Measurements from ENCODE around the gene FFAR1. TPM values are rescaled to one million over a fixed set of nuclear protein-coding genes. Genes with fewer than 3 reads are reported as not detected.

FFAR1 gene
- total RNA-seq, 2 experiments from 2014 or later, result not detected

DNA sequence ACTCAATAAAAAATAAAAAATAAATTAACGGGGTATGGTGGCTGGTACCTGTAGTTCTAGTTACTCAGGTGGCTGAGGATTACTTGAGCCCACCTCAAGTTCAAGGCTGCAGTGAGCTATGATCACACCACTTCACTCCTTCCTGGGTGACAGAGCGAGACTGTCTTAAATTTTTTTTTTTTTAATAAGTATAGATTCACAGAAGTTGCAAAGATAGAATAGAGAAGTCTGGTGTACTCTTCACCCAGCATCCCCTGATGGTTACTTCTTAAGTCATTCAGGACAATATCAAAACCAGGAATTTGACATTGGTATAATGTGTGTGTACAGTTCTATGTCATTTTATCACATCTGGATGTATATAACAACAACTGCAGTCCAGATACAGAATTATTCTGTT is 26.4 kb upstream of the FFAR1 start:
- POLR2A ChIA-PET, result no interaction called here
- DNase-seq, result no peak
- CTCF ChIA-PET, result no interaction called here
- Mint-ChIP-seq H3K36me3 (ENCODE audit: low read depth) (no peaks in the 10 kb centered on the region), H3K9me3 (peaks cover 2% of the 10 kb centered on the region), H3K27me3 (peaks cover 19% of the 10 kb centered on the region), H3K27ac (no peak overlapping the region), H3K4me3 (no peak overlapping the region), H3K4me1 (peaks cover 9% of the 10 kb centered on the region)

DNA sequence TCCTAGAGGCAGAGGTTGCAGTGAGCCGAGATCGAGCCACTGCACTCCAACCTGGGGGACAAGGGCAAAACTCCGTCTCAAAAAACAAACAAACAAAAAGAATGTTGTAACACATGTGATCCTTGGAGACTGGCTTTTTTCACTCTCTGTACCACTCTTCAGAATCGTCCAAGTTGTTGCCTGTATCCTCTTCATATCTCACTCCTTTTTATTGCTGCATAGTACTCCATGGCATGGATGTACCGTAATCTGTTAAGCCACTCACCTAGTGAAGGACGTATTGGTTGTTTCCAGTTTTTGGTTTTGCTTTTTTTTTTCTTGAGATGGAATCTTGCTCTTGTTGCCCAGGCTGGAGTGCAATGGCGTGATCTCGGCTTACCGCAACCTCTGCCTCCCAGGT is 25.7 kb upstream of the FFAR1 start:
- CTCF ChIA-PET, result no interaction called here
- no peak overlapping the region for H3K4me3 Mint-ChIP-seq
- POLR2A ChIA-PET, result no interaction called here

DNA sequence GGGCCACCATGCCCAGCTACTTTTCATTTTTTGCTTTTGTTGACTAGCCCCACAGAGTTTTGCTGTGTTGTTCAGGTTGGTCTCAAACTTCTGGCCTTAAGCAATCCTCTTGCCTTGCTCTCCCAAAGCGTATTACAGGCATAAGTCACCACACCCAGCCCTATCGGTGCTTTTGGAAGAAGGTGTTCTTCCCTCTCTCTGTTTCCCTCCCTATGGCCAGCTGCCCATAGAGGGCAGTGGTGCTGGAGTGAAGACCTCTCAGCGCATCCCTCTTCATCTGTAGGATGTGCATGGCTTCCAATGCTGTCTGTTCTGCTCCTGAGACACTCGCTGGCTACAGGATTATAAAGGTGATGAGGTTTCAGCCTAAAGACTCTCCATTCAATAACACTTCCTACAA is 20.1 kb upstream of the FFAR1 start:
- peaks cover 2% of the 10 kb centered on the region for H3K4me1 Mint-ChIP-seq
- DNase-seq, result no peak
- CTCF ChIA-PET, result no interaction called here
- no peaks in the 10 kb centered on the region for H3K9me3 Mint-ChIP-seq
- POLR2A ChIA-PET, result no interaction called here
- no peak overlapping the region for H3K4me3 Mint-ChIP-seq
- no peak overlapping the region for H3K27ac Mint-ChIP-seq
- no peaks in the 10 kb centered on the region for H3K36me3 Mint-ChIP-seq (ENCODE audit: low read depth)
- peaks cover 23% of the 10 kb centered on the region for H3K27me3 Mint-ChIP-seq

More for the DNA sequence above, 25.7 kb upstream of the FFAR1 start:
- H3K4me1 Mint-ChIP-seq, result peaks cover 9% of the 10 kb centered on the region
- no peak for DNase-seq
- H3K27me3 Mint-ChIP-seq, result peaks cover 21% of the 10 kb centered on the region
- H3K9me3 Mint-ChIP-seq, result peaks cover 2% of the 10 kb centered on the region
- no peaks in the 10 kb centered on the region for H3K36me3 Mint-ChIP-seq (ENCODE audit: low read depth)
- no peak overlapping the region for H3K27ac Mint-ChIP-seq

DNA sequence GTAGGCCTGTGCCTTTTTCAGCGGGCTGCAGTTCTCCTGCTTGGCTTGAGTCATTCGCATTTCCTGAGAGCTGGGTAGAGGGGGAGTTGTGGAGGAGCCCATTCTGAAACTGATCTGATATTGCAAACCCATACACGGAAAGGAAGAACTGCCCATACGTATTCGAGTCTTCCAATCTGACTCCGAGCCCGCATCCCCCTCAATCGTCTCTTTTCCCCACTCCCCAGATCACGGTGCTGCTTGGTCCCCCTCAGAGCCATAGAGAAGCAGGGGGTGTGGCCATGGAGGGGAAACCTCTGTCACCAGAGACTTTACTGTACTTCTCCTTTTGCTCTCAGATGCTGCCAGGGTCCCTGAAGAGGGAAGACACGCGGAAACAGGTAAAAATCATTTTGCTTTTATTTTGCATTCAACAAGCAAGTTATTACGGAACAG is 18.8 kb upstream of the FFAR1 start, which contains the start of gene CD22:
Gene CD22, plus strand, starts transcription at position 337 of the 435 bp plus-strand sequence. CDS start 2,854 bp downstream, outside the sequence.
- no peak for DNase-seq
- Mint-ChIP-seq H3K27me3 (peaks cover 28% of the 10 kb centered on the region), H3K9me3 (no peaks in the 10 kb centered on the region), H3K4me1 (peaks cover 9% of the 10 kb centered on the region), H3K27ac (no peak within 1 kb of the TSS), H3K4me3 (no peak within 1 kb of the TSS), H3K36me3 (ENCODE audit: low read depth) (no peaks in the 10 kb centered on the region)
- ChIA-PET CTCF (no interaction called here), POLR2A (no interaction called here)

DNA sequence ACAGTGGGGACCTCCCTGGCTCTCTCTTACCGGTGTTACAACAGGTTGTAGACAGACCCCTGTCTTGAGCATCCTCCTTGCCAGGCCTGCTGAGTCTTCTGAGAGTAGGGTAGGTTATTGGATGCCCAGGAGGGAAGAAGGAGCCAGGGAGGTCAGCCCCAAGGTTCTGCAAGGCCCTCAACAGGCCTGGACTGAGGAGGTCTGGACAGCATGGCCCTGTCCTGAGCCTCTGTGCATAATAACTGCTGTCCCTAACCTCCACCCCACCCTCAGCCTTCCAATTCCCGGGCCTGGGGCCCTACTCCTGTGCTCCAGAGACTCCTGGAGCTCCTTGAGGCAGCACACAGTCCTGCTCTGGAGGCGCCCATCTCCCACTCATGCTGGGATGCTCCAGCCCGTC is 18.4 kb upstream of the FFAR1 start:
- POLR2A ChIA-PET, result no interaction called here
- CTCF ChIA-PET, result no interaction called here
- Mint-ChIP-seq H3K9me3 (no peaks in the 10 kb centered on the region), H3K4me3 (no peak overlapping the region), H3K27me3 (peaks cover 27% of the 10 kb centered on the region), H3K27ac (no peak overlapping the region), H3K4me1 (peaks cover 11% of the 10 kb centered on the region), H3K36me3 (ENCODE audit: low read depth) (no peaks in the 10 kb centered on the region)
- no peak for DNase-seq

DNA sequence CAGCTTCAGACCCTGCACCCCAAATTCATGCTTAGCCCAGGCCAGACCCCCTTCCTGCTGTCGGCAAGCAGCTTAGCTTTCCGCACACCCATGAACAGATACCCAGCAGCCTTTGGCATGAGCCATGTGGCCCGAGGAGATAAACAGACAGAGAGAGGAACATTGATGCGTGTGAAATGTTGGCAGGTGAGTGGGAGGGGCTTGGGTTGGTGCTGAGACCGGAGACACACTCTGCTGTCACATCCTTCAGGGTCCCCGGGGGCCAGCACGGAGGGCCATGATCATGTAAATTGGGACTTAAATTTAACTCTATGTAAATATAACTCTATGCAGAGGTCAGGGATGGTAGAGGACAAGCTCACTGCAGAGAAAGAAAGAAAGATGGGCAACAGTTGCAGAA is 17.2 kb upstream of the FFAR1 start:
- no peaks in the 10 kb centered on the region for H3K9me3 Mint-ChIP-seq
- POLR2A ChIA-PET, result no interaction called here
- peaks cover 26% of the 10 kb centered on the region for H3K27me3 Mint-ChIP-seq

DNA sequence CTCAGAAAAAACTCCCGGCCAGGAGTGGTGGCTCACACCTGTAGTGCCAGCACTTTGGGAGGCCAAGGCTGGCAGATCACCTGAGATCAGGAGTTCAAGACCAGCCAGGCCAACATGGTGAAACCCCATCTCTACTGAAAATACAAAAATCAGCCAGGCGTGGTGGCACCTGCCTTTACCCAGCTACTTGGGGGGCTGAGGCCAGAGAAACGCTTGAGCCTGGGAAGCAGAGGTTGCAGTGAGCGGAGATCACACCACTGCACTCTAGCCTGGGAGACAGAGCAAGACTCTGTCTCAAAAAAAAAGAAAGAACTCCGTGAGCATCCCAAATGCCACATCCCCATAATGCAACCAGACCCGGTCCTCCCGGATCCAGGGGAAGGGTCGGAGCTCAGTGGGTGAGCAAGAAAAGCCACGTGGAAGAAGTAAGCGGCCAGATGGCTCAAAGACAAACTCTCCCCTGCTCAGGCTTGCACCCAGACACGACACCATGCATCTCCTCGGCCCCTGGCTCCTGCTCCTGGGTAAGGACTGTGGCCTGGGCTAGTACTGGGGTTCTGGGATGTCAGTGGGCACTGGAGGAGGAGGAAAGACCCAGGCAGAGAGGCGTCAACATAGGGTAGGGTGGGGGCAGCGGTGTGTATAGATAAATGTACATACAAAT is 16.0 kb upstream of the FFAR1 start:
- no peak for DNase-seq
- ChIA-PET POLR2A (no interaction called here), CTCF (interaction anchor here (1.3 kb wide), 1 partner anchor 24 kb away, joined by 3 read pairs; no protein-coding TSS in a partner anchor)
- Mint-ChIP-seq H3K9me3 (no peaks in the 10 kb centered on the region), H3K27me3 (peaks cover 23% of the 10 kb centered on the region), H3K4me1 (peaks cover 13% of the 10 kb centered on the region), H3K4me3 (no peak overlapping the region), H3K36me3 (ENCODE audit: low read depth) (no peaks in the 10 kb centered on the region), H3K27ac (no peak overlapping the region)

More for the DNA sequence above, 17.2 kb upstream of the FFAR1 start:
- H3K4me1 Mint-ChIP-seq, result peaks cover 13% of the 10 kb centered on the region
- no peaks in the 10 kb centered on the region for H3K36me3 Mint-ChIP-seq (ENCODE audit: low read depth)
- H3K27ac Mint-ChIP-seq, result no peak overlapping the region
- no peak overlapping the region for H3K4me3 Mint-ChIP-seq
- DNase-seq, result no peak
- CTCF ChIA-PET, result no interaction called here

DNA sequence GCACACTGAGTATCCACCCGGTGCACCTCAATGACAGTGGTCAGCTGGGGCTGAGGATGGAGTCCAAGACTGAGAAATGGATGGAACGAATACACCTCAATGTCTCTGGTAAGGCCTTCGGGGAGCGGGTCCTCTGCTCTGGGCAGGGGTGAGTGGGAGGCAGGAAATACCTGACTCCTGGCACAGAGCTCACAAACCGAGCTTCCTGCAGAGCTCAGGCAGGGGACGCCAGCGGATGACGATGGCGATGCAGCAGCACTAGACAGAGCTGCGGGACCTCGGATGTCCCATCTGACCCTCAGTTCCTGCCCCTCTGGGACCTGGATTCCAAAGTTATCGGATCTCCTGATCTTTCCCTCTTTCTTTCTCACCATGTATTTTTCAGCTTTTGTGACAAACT is 14.9 kb upstream of the FFAR1 start:
- Mint-ChIP-seq H3K27ac (no peak overlapping the region), H3K9me3 (no peaks in the 10 kb centered on the region), H3K36me3 (ENCODE audit: low read depth) (no peaks in the 10 kb centered on the region), H3K27me3 (peaks cover 23% of the 10 kb centered on the region), H3K4me3 (no peak overlapping the region), H3K4me1 (peaks cover 13% of the 10 kb centered on the region)
- no peak for DNase-seq
- ChIA-PET CTCF (interaction anchor here (1.3 kb wide), 1 partner anchor 23 kb away, joined by 3 read pairs; no protein-coding TSS in a partner anchor), POLR2A (no interaction called here)

DNA sequence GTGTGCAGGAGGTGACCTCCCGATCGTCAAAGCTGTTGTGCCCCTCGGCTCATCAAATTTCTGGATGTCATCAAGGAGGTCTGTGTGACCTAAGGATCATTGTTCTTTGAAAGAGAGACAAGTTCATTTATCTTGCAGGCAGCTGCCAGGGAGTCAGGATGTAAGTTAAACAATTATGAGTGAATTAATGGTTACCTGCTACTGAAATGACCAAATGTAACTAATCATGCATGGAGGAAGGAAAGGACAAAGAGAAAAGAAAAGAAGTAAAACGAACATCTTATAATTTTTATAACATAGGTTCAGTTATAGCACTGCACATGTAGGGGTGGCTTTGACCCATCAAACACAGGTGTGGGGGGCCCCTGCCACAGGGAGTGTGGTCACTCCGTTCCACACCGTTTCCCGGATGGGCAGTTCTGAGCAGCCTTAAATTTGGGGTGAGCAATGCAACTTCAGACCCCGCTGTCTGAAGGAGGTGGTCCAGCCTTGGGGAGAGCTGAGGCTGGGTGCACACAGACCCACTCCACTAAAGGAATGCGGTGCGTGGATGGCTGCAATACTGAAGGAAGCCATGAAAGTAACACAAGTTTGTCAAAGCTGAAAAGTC is 13.5 kb upstream of the FFAR1 start:
- H3K4me1 Mint-ChIP-seq, result peaks cover 13% of the 10 kb centered on the region
- ChIA-PET CTCF (no interaction called here), POLR2A (no interaction called here)
- no peak for DNase-seq
- H3K4me3 Mint-ChIP-seq, result no peak overlapping the region
- no peaks in the 10 kb centered on the region for H3K36me3 Mint-ChIP-seq (ENCODE audit: low read depth)
- H3K27ac Mint-ChIP-seq, result no peak overlapping the region
- H3K27me3 Mint-ChIP-seq, result peaks cover 17% of the 10 kb centered on the region
- H3K9me3 Mint-ChIP-seq, result no peaks in the 10 kb centered on the region

DNA sequence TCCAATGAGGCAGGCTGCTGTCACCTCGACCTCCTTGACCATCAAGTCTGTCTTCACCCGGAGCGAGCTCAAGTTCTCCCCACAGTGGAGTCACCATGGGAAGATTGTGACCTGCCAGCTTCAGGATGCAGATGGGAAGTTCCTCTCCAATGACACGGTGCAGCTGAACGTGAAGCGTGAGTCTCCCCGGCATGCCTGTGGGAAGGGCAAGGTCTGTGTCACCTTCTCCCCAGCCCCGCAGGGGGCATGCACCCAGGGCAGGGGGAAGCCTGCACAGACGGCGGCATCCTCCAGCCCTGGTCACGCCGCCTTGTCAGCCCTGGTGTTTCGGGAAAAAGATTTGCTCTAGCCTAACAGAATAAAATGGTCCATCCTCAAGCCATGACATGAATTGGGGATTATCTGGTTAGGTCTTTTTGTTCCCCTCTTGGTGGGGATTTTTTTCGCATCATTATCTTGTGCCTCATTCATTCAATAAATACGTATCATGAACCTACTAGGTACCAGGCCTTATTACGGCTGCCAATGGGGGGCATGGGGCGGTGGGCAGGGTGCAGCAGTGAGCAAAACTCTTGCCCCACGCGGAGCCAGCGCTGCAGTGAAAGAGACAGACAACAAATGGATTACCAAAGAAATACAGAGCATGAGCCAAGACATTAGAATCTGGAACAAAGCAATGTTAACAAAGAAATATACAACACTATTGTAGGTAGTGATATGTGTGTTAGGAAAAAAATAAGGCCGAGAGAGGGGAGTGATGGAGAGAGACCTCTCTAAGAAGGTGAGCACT is 11.3 kb upstream of the FFAR1 start:
- Mint-ChIP-seq H3K27me3 (peaks cover 14% of the 10 kb centered on the region), H3K4me3 (no peak overlapping the region), H3K4me1 (peaks cover 13% of the 10 kb centered on the region), H3K27ac (no peak overlapping the region), H3K9me3 (no peaks in the 10 kb centered on the region), H3K36me3 (ENCODE audit: low read depth) (no peaks in the 10 kb centered on the region)
- CTCF ChIA-PET, result no interaction called here
- DNase-seq, result no peak
- POLR2A ChIA-PET, result interaction anchor here (1.3 kb wide), 1 partner anchor 8 kb away, joined by 3 read pairs; no protein-coding TSS in a partner anchor

DNA sequence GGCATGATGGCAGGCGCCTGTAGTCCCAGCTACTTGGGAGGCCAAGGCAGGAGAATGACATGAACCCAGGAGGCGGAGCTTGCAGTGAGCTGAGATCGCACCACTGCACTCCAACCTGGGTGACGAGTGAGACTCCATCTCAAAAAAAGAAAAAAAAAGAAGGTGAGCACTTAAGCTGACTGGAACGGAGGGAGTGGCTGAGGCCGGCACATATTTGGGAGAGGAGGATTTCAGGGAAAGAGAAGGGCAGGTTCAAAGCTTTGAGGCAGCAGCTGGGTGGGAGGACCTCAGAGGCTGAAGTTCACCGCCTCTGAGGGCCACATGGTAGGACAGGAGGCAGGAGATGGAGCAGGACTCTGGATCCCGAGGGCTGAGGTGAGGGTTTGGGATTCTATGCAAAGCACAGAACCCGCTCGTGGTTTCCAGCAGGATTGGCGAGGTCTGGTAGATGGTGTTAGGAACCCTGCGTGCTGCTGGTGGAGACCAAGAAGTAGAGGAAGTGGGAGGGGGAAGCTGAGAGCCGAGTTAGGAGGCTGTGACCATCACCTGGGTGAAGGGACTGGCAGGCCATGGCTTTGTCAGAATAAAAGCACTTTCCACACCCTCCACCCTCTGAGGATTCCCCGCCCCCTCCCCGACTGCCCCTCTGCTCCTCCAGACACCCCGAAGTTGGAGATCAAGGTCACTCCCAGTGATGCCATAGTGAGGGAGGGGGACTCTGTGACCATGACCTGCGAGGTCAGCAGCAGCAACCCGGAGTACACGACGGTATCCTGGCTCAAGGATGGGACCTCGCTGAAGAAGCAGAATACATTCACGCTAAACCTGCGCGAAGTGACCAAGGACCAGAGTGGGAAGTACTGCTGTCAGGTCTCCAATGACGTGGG is 10.4 kb upstream of the FFAR1 start:
- ChIA-PET CTCF (no interaction called here), POLR2A (no interaction called here)
- peaks cover 19% of the 10 kb centered on the region for H3K27me3 Mint-ChIP-seq
- no peaks in the 10 kb centered on the region for H3K36me3 Mint-ChIP-seq (ENCODE audit: low read depth)
- H3K9me3 Mint-ChIP-seq, result no peaks in the 10 kb centered on the region
- no peak for DNase-seq
- H3K4me1 Mint-ChIP-seq, result peaks cover 13% of the 10 kb centered on the region
- H3K27ac Mint-ChIP-seq, result no peak overlapping the region
- H3K4me3 Mint-ChIP-seq, result no peak overlapping the region

DNA sequence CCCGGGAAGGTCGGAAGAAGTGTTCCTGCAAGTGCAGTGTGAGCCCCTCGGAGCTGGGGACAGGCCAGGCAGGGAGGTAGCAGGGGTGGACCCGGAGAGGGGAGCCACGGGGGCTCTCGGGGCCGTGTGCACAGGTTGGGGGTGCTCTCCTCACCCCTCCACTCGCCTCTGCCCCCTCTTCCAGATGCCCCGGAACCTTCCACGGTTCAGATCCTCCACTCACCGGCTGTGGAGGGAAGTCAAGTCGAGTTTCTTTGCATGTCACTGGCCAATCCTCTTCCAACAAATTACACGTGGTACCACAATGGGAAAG is 9.8 kb upstream of the FFAR1 start:
- no peak for DNase-seq
- ChIA-PET POLR2A (no interaction called here), CTCF (no interaction called here)
- no peak overlapping the region for H3K27ac Mint-ChIP-seq
- peaks cover 22% of the 10 kb centered on the region for H3K27me3 Mint-ChIP-seq
- no peak overlapping the region for H3K4me3 Mint-ChIP-seq
- H3K4me1 Mint-ChIP-seq, result peaks cover 9% of the 10 kb centered on the region
- H3K36me3 Mint-ChIP-seq (ENCODE audit: low read depth), result no peaks in the 10 kb centered on the region
- no peaks in the 10 kb centered on the region for H3K9me3 Mint-ChIP-seq

DNA sequence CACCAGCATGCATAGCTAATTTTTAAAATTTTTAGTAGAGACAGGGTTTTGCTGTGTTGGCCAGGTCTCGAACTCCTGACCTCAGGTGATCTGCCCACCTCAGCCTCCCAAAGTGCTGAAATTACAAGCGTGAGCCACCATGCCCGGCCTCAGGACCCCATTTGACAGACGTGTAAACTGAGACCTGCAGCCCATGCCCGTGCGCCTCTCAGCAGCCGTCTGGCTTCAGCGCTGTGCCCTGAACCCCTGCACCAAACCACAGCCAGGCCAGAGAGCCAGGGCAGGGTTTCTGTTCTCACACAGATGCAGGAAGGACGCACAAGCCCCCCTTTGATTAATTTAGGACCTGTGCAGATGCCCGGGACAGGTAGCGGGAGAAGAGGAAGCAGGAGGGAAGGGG is 7.3 kb upstream of the FFAR1 start:
- DNase-seq, result no peak
- CTCF ChIA-PET, result interaction anchor here (1.3 kb wide), 1 partner anchor 12 kb away, joined by 3 read pairs; no protein-coding TSS in a partner anchor
- no peak overlapping the region for H3K4me3 Mint-ChIP-seq
- POLR2A ChIA-PET, result no interaction called here
- no peaks in the 10 kb centered on the region for H3K4me1 Mint-ChIP-seq
- peaks cover 20% of the 10 kb centered on the region for H3K27me3 Mint-ChIP-seq
- no peaks in the 10 kb centered on the region for H3K9me3 Mint-ChIP-seq
- no peaks in the 10 kb centered on the region for H3K36me3 Mint-ChIP-seq (ENCODE audit: low read depth)
- no peak overlapping the region for H3K27ac Mint-ChIP-seq

Data from activated CD4-positive, alpha-beta memory T cell treated with anti-CD3 and anti-CD28 coated beads, Interleukin-2, amount 10 ng/mL, durations not matched to agents 7 days and 5 days (primary cell).